ENCODE data around the gene FN1. TPM values are rescaled to one million over a fixed set of nuclear protein-coding genes. Genes with fewer than 3 reads are reported as not detected.

FN1 gene
- total and polyA plus RNA-seq, 2 donors (not counting 1 experiment from before 2014, with no cell fraction given), result 0.05 TPM; not detected in 1

GRCh38 chr2:215413484-215413777 is 22.4 kb downstream of the FN1 start:
- POLR2A ChIA-PET, result no interaction called here
- Mint-ChIP-seq H3K4me1 (no peaks in the 10 kb centered on the region), H3K4me3 (no peak overlapping the region), H3K9me3 (ENCODE audit: insufficient read depth) (no peaks in the 10 kb centered on the region), H3K27me3 (peaks cover 20% of the 10 kb centered on the region), H3K27ac (no peak overlapping the region)
- Histone ChIP-seq H3K27me3 (replicated peaks in 1 of 4; ENCODE audit: control extremely low read depth in 1 of 4, control insufficient read depth in 3 of 4, insufficient read depth in 4 of 4, low read length in 3 of 4) (peaks cover 0 to 4% (median 0%) of the 10 kb centered on the region in 4 experiments), H4K20me1 (ENCODE audit: control insufficient read depth, insufficient read depth, low read length, poor library complexity, severe bottlenecking) (no peaks in the 10 kb centered on the region), H3K4me1 (ENCODE audit: control insufficient read depth in 2 of 2, insufficient read depth in 2 of 2, low read length in 2 of 2) (no peaks in the 10 kb centered on the region), H3K36me3 (replicated peaks in 1 of 2; ENCODE audit: control extremely low read depth in 1 of 2, control insufficient read depth in 1 of 2, extremely low read depth in 1 of 2, insufficient read depth in 2 of 2, low read length in 1 of 2) (no peaks in the 10 kb centered on the region), H3K27ac (ENCODE audit: low read length in 2 of 2) (no peak overlapping the region), H3K4me3 (ENCODE audit: control extremely low read depth in 1 of 5, extremely low read depth in 1 of 5, insufficient read depth in 1 of 5, low read depth in 2 of 5, low read length in 4 of 5) (no peak overlapping the region), H3K9ac (ENCODE audit: low read length) (no peak overlapping the region), H2AFZ (ENCODE audit: insufficient read depth, low read depth, low read length, poor library complexity, severe bottlenecking) (no peak overlapping the region), H3K79me2 (ENCODE audit: control insufficient read depth, insufficient read depth, low read length) (no peaks in the 10 kb centered on the region), H3K9me3 (ENCODE audit: control extremely low read depth in 1 of 3, control insufficient read depth in 2 of 3, insufficient read depth in 1 of 3, low read length in 2 of 3) (peaks cover 0 to 2% (median 0%) of the 10 kb centered on the region in 3 donors), H3K4me2 (replicated peaks; ENCODE audit: low read depth, low read length, poor library complexity, severe bottlenecking) (no peak overlapping the region)
- DNase-seq (no peak), ATAC-seq (ENCODE audit: low read depth) (no peak)
- CTCF ChIA-PET, result no interaction called here
- no CpG with 5 or more reads among the region's 1 CpG for WGBS (ENCODE audit: insufficient coverage)
- TF ChIP-seq EZH2 (IDR thresholded peaks at IDR 0.05; ENCODE audit: borderline replicate concordance, insufficient read depth, low read depth, low read length, poor library complexity, severe bottlenecking), result no peak
- intact Hi-C loops (cut with micrococcal nuclease), result no loop called here

- no peak for ATAC-seq (ENCODE audit: low read depth)
- WGBS (ENCODE audit: insufficient coverage), result 95% methylated on average over 4 of the region's 9 CpGs
- H3K4me3 Mint-ChIP-seq, result no peak overlapping the region
- no peak overlapping the region for H3K4me2 ChIP-seq (replicated peaks; ENCODE audit: low read depth, low read length, poor library complexity, severe bottlenecking)
- no peaks in the 10 kb centered on the region for H3K9me3 Mint-ChIP-seq (ENCODE audit: insufficient read depth)
- no peak overlapping the region for H3K27ac Mint-ChIP-seq
- ChIA-PET POLR2A (no interaction called here), CTCF (interaction anchor here (0.6 kb wide), 1 partner anchor 9 kb away, joined by 3 read pairs; no protein-coding TSS in a partner anchor)
- no peak overlapping the region for H3K27ac ChIP-seq (ENCODE audit: low read length in 2 of 2)
- peaks cover 0 to 4% (median 0%) of the 10 kb centered on the region in 4 experiments for H3K27me3 ChIP-seq (replicated peaks in 1 of 4; ENCODE audit: control extremely low read depth in 1 of 4, control insufficient read depth in 3 of 4, insufficient read depth in 4 of 4, low read length in 3 of 4)
- no peaks in the 10 kb centered on the region for H3K4me1 ChIP-seq (ENCODE audit: control insufficient read depth in 2 of 2, insufficient read depth in 2 of 2, low read length in 2 of 2)
- no peak overlapping the region for H3K4me3 ChIP-seq (ENCODE audit: control extremely low read depth in 1 of 5, extremely low read depth in 1 of 5, insufficient read depth in 1 of 5, low read depth in 2 of 5, low read length in 4 of 5)
- peaks cover 0 to 2% (median 0%) of the 10 kb centered on the region in 3 donors for H3K9me3 ChIP-seq (ENCODE audit: control extremely low read depth in 1 of 3, control insufficient read depth in 2 of 3, insufficient read depth in 1 of 3, low read length in 2 of 3)
- peaks cover 19% of the 10 kb centered on the region for H3K27me3 Mint-ChIP-seq
- intact Hi-C loops (cut with micrococcal nuclease), result no loop called here
- no peaks in the 10 kb centered on the region for H3K79me2 ChIP-seq (ENCODE audit: control insufficient read depth, insufficient read depth, low read length)
- DNase-seq, result no peak
- no peaks in the 10 kb centered on the region for H3K4me1 Mint-ChIP-seq
- no peak overlapping the region for H2AFZ ChIP-seq (ENCODE audit: insufficient read depth, low read depth, low read length, poor library complexity, severe bottlenecking)
- no peaks in the 10 kb centered on the region for H4K20me1 ChIP-seq (ENCODE audit: control insufficient read depth, insufficient read depth, low read length, poor library complexity, severe bottlenecking)
- TF ChIP-seq EZH2 (IDR thresholded peaks at IDR 0.05; ENCODE audit: borderline replicate concordance, insufficient read depth, low read depth, low read length, poor library complexity, severe bottlenecking), result no peak
- TF ChIP-seq, protein P1, sequence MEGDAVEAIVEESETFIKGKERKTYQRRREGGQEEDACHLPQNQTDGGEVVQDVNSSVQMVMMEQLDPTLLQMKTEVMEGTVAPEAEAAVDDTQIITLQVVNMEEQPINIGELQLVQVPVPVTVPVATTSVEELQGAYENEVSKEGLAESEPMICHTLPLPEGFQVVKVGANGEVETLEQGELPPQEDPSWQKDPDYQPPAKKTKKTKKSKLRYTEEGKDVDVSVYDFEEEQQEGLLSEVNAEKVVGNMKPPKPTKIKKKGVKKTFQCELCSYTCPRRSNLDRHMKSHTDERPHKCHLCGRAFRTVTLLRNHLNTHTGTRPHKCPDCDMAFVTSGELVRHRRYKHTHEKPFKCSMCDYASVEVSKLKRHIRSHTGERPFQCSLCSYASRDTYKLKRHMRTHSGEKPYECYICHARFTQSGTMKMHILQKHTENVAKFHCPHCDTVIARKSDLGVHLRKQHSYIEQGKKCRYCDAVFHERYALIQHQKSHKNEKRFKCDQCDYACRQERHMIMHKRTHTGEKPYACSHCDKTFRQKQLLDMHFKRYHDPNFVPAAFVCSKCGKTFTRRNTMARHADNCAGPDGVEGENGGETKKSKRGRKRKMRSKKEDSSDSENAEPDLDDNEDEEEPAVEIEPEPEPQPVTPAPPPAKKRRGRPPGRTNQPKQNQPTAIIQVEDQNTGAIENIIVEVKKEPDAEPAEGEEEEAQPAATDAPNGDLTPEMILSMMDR (IDR thresholded peaks at IDR 0.05), result no peak
- H3K9ac ChIP-seq (ENCODE audit: low read length), result no peak overlapping the region
- no peaks in the 10 kb centered on the region for H3K36me3 ChIP-seq (replicated peaks in 1 of 2; ENCODE audit: control extremely low read depth in 1 of 2, control insufficient read depth in 1 of 2, extremely low read depth in 1 of 2, insufficient read depth in 2 of 2, low read length in 1 of 2)
Observed at GRCh38 chr2:215411941-215412743, 23.7 kb downstream of the FN1 start.
